Testis (tissue), 3 donors: ENCODE data around the gene IMPG1. TPM values are rescaled to one million over a fixed set of nuclear protein-coding genes. Genes with fewer than 3 reads are reported as not detected.

ENCODE experiments used
- DNase-seq: peaks from one replicate; pipeline ENCODE4 v3.0.0-alpha.2; 2019
- H3K27ac ChIP-seq, 2 donors: fragments of 200-600 bp; sonication (generic); one replicate each; pipeline ENCODE4 v1.5.1; 2019
- H3K27me3 ChIP-seq: fragments of 200-600 bp; sonication (generic); one replicate; pipeline ENCODE4 v1.5.1; 2019
- H3K36me3 ChIP-seq: fragments of 200-600 bp; sonication (generic); one replicate; pipeline ENCODE4 v1.5.1; 2017; ENCODE audit warnings: low read depth; ENCODE audit errors: missing control alignments
- H3K4me1 ChIP-seq: fragments of 200-600 bp; sonication (generic); one replicate; pipeline ENCODE4 v1.5.1; 2019
- H3K4me3 ChIP-seq, 2 donors: fragments of 200-600 bp; sonication (generic); one replicate each; pipeline ENCODE4 v1.5.1; 2017 to 2019
- H3K9me3 ChIP-seq: fragments of 200-600 bp; sonication (generic); one replicate; pipeline ENCODE4 v1.5.1; 2017
- POLR2A ChIP-seq: fragments of 450-650 bp; IDR thresholded peaks from one replicate; pipeline ENCODE4 v1.6.1; 2017; ENCODE audit warnings: antibody characterized with exemption, mild to moderate bottlenecking, moderate library complexity
- WGBS, 2 donors: methylation state at CpG; one replicate each; pipeline ENCODE4 v1.1.5; 2018; 5-methylcytosine and 5-hydroxymethylcytosine counted together
- intact Hi-C: fragments of 100-400 bp; cut with DNase I; formaldehyde crosslinking; loops from one replicate; pipeline ENCODE4 v1.15.1; 2023; ENCODE audit warnings: low total_unique reads
- polyA plus RNA-seq: library from polyadenylated mRNA; stranded (reverse); fragments of 350-450 nt; fragmentation: Illumina TruSeq; extraction: RNeasy Lipid Tissue Mini Kit (QIAGEN cat#74804); gene quantifications from one replicate; pipeline ENCODE4 v1.2.3, GENCODE V29; 2014; ENCODE audit warnings: low read depth, low replicate concordance; ENCODE audit not compliant: insufficient read depth
- total RNA-seq, 2 donors: library from RNA; depleted of rRNA; stranded (reverse); fragments of >200 nt; gene quantifications; one replicate each; pipeline ENCODE4 v1.2.3, GENCODE V29; 2016
- TF ChIP-seq, protein P1 (sequence below), 3 experiments: fragments of 450-650 bp in 2 of 3; fragments of 200-600 bp in 1 of 3; sonication (generic) in 1 of 3; IDR thresholded peaks; one replicate each; pipeline ENCODE4 v1.5.1; 2016 to 2019; ENCODE audit warnings: antibody characterized with exemption in 3 of 3, mild to moderate bottlenecking in 2 of 3, moderate library complexity in 1 of 3

The IMPG1 gene
- total and polyA plus RNA-seq, 3 donors from 2014 or later, result 0.08 to 0.68 (median 0.29) TPM

DNA sequence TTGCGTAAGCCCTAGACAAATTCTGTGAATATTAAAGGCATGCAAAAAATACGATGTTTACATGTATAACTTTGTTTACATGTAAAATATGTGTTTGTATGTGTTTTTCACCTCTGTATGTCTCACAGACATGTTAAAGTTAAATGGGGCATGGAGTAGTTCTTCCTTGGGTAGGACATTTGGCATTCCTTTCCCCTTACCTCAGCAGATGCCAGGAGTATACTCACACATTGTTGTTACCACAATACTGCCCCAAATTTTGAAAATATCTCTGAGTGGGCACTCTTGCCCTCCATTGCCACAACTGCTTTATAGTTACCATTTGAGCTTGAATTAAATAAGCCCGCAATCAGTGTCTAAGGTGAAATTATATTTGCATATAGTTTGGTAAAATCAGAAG is 175.9 kb downstream of the IMPG1 start:
- DNase-seq, result no peak
- 68 to 98% methylated on average over 3 of the region's 3 CpGs for WGBS, 2 donors
- TF ChIP-seq POLR2A, result no peak
- TF ChIP-seq, protein P1, sequence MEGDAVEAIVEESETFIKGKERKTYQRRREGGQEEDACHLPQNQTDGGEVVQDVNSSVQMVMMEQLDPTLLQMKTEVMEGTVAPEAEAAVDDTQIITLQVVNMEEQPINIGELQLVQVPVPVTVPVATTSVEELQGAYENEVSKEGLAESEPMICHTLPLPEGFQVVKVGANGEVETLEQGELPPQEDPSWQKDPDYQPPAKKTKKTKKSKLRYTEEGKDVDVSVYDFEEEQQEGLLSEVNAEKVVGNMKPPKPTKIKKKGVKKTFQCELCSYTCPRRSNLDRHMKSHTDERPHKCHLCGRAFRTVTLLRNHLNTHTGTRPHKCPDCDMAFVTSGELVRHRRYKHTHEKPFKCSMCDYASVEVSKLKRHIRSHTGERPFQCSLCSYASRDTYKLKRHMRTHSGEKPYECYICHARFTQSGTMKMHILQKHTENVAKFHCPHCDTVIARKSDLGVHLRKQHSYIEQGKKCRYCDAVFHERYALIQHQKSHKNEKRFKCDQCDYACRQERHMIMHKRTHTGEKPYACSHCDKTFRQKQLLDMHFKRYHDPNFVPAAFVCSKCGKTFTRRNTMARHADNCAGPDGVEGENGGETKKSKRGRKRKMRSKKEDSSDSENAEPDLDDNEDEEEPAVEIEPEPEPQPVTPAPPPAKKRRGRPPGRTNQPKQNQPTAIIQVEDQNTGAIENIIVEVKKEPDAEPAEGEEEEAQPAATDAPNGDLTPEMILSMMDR (IDR thresholded peaks at IDR 0.05), result no peak
- no peaks in the 10 kb centered on the region for H3K27me3 ChIP-seq
- H3K4me3 ChIP-seq, result no peak overlapping the region
- H3K27ac ChIP-seq, result no peak overlapping the region
- H3K4me1 ChIP-seq, result no peaks in the 10 kb centered on the region
- no peaks in the 10 kb centered on the region for H3K9me3 ChIP-seq
- no peaks in the 10 kb centered on the region for H3K36me3 ChIP-seq
- intact Hi-C loops, result no loop called here

DNA sequence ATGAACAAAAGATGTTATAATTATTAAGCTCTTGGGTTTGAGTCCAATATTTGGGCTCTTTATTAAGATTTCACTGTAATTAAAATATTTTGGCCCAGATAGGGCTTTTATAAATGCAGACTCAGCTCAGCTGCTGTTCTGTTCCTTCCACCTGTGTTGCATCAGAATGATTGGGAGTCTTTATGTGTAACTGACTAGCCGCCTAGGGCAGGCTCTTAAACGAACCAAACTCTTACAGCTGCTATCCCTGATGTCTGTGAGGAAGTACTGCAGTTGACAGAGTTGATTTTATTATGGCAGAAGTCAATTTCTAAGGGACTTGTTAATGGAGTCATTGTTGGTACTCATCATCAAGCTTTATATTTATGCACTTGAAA is 178.7 kb downstream of the IMPG1 start:
- H3K4me3 ChIP-seq, result no peak overlapping the region
- no peak for DNase-seq

DNA sequence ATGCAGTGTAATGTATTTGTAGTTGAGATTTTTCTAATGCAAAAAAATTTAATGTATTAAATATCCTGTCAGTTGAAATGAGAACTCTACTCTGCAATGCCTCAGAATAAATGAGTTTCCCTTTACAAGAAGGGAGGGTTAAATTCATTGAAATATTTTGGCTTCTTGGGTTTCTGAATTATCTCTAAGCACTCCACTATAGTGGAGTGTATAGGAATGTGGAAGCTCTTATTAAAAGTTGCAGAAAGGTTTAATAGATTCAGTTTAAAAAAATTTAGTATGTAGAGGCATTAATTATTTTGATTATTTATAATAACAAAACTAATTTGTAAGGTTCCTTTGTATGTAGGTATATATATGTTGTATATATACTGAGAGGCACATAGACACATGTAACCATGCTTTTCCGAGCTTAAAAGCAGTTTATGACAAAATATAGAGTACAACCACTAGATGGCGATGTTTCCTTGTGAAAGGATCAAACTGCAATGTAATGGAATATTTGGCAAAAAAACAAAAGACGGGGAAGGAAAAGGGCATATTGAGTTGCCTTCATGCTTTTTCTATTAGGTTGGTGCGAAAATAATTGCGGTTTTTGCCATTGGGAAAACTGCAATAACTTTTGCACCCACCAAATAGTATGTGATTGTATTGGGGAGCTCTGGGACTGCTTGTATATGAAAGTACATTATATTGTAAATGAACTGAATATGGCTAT is 179.2 kb downstream of the IMPG1 start:
- Histone ChIP-seq H3K27me3 (no peaks in the 10 kb centered on the region), H3K27ac (no peak overlapping the region), H3K9me3 (no peaks in the 10 kb centered on the region), H3K4me3 (no peak overlapping the region), H3K36me3 (no peaks in the 10 kb centered on the region), H3K4me1 (no peaks in the 10 kb centered on the region)
- TF ChIP-seq, protein P1 (IDR thresholded peaks at IDR 0.05), result peak; percentile 38 to 72 (median 51)
- no peak for TF ChIP-seq POLR2A
- intact Hi-C loops, result no loop called here
- DNase-seq, result no peak
- WGBS, 2 donors, result 35% methylated on average over 5 of the region's 5 CpGs

More for the DNA sequence above, 178.7 kb downstream of the IMPG1 start:
- Histone ChIP-seq H3K27ac (no peak overlapping the region), H3K27me3 (no peaks in the 10 kb centered on the region), H3K36me3 (no peaks in the 10 kb centered on the region), H3K4me1 (no peaks in the 10 kb centered on the region), H3K9me3 (no peaks in the 10 kb centered on the region)
- no peak for TF ChIP-seq POLR2A
- TF ChIP-seq, protein P1 (IDR thresholded peaks at IDR 0.05), result no peak
- 68 to 81% methylated on average over 2 of the region's 2 CpGs for WGBS, 2 donors
- intact Hi-C loops, result no loop called here

DNA sequence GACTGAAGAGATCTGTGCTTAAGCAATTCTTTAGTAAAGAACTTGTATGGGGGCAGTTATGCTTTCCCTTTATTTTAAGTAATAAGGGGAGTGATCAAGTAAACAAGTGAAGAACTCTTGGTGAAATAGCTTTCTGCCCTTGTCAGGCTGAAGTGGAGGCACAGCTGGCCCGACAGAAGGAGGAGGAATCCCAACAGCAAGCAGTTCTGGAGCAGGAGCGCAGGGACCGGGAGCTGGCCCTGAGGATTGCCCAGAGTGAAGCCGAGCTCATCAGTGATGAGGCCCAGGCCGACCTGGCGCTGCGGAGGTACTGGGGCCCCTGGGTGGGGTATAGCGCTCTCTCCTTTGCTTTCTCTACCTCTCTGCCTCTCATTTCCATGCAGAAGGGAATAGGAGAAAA is 180.1 kb downstream of the IMPG1 start:
- TF ChIP-seq, protein P1 (IDR thresholded peaks at IDR 0.05), result no peak
- no peak for TF ChIP-seq POLR2A
- intact Hi-C loops, result no loop called here
- Histone ChIP-seq H3K27me3 (no peaks in the 10 kb centered on the region), H3K4me1 (no peaks in the 10 kb centered on the region), H3K4me3 (no peak overlapping the region), H3K36me3 (no peaks in the 10 kb centered on the region), H3K27ac (no peak overlapping the region), H3K9me3 (no peaks in the 10 kb centered on the region)
- WGBS, 2 donors, result 92 to 94% methylated on average over 8 of the region's 8 CpGs
- DNase-seq, result no peak

DNA sequence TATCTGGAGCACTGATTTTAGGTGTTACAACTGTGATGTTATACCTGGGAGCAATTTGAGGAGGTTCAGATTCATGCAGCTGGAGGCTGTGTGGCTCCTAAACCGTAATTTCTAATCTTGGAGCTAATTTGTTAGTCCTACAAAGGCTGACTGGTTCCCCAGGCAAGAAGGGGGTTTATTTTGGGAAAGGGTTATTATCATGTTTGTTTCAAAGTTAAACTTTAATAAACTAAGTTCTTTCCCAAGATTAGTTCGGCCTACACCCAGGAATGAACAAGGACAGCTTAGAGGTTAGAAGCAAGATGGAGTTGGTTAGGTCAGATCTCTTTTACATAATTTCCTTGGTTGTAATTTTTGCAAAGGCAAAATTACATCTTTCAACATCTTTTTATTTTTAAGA is 187.6 kb downstream of the IMPG1 start:
- intact Hi-C loops, result no loop called here

More for the DNA sequence above, 187.6 kb downstream of the IMPG1 start:
- Histone ChIP-seq H3K27ac (no peak overlapping the region), H3K36me3 (no peaks in the 10 kb centered on the region), H3K4me3 (no peak overlapping the region), H3K27me3 (no peaks in the 10 kb centered on the region), H3K4me1 (peaks cover 3% of the 10 kb centered on the region), H3K9me3 (no peaks in the 10 kb centered on the region)
- no peak for DNase-seq
- WGBS, 2 donors, result 79 to 85% methylated on average over 2 of the region's 2 CpGs
- no peak for TF ChIP-seq POLR2A
- TF ChIP-seq, protein P1 (IDR thresholded peaks at IDR 0.05), result no peak
